GM19238 (cell line): ENCODE data around the gene RFNG.

Experiments used
- DNase-seq: peaks from one replicate; pipeline ENCODE4 v3.0.0; 2011; ENCODE audit warnings: low spot score; ENCODE audit not compliant: insufficient read length

RFNG gene

GRCh38 chr17:82051776-82052637 lies at the start of gene RFNG, which contains the start of gene GPS1:
RFNG (minus strand) TSS chr17:82051811; CDS start chr17:82051766, 45 bp downstream.
GPS1 (plus strand) TSS chr17:82051898; CDS start chr17:82051932, 34 bp downstream.
- peak; percentile 98 for DNase-seq

- no peak for DNase-seq
Observed at GRCh38 chr17:82101301-82101715, 49.7 kb upstream of the RFNG start.

GRCh38 chr17:82100502-82101298 lies 49.1 kb upstream of the RFNG start:
- no peak for DNase-seq

- DNase-seq: peak; percentile 61
Observed at GRCh38 chr17:82098939-82099763, 47.5 kb upstream of the RFNG start.

- peak; percentile 100 for DNase-seq
Observed at GRCh38 chr17:82098169-82098938, 46.7 kb upstream of the RFNG start, which contains the start of gene FASN. FASN (minus strand) TSS chr17:82098236; CDS start chr17:82096445, 1,791 bp downstream.

- no peak for DNase-seq
Observed at GRCh38 chr17:82097919-82098168, 46.2 kb upstream of the RFNG start.

- DNase-seq: peak; percentile 71
Observed at GRCh38 chr17:82097184-82097918, 45.7 kb upstream of the RFNG start.

- DNase-seq: no peak
Observed at GRCh38 chr17:82096709-82097183, 45.1 kb upstream of the RFNG start.

GRCh38 chr17:82095777-82096708 lies 44.4 kb upstream of the RFNG start:
- DNase-seq: no peak

- no peak for DNase-seq
Observed at GRCh38 chr17:82094931-82095776, 43.5 kb upstream of the RFNG start.

- no peak for DNase-seq
Observed at GRCh38 chr17:82092995-82093751, 41.6 kb upstream of the RFNG start.

GRCh38 chr17:82092628-82092994 lies 41.0 kb upstream of the RFNG start:
- DNase-seq: no peak

GRCh38 chr17:82092094-82092586 lies 40.5 kb upstream of the RFNG start:
- no peak for DNase-seq

GRCh38 chr17:82091264-82092066 lies 39.9 kb upstream of the RFNG start:
- no peak for DNase-seq

GRCh38 chr17:82090549-82091263 lies 39.1 kb upstream of the RFNG start:
- no peak for DNase-seq
